Measurements from ENCODE around the gene DEGS2.

Gene DEGS2

GRCh38 chr14:100147691-100148464 lies 11.6 kb downstream of the DEGS2 start:
- no peak for DNase-seq

- peak; percentile 55 for DNase-seq
These were observed 12.2 kb downstream of the DEGS2 start for GRCh38 chr14:100147181-100147631.

- DNase-seq: no peak
These were observed 12.8 kb downstream of the DEGS2 start for GRCh38 chr14:100146531-100147091.

GRCh38 chr14:100145682-100146464 lies 13.6 kb downstream of the DEGS2 start:
- DNase-seq: no peak

GRCh38 chr14:100144996-100145646 lies 14.3 kb downstream of the DEGS2 start:
- no peak for DNase-seq

GRCh38 chr14:100144645-100144995 lies 14.8 kb downstream of the DEGS2 start:
- DNase-seq: no peak

GRCh38 chr14:100143934-100144333 lies 15.5 kb downstream of the DEGS2 start:
- no peak for DNase-seq

- no peak for DNase-seq
These were observed 15.9 kb downstream of the DEGS2 start for GRCh38 chr14:100143523-100143922.

- DNase-seq: peak; percentile 78
These were observed 17.1 kb downstream of the DEGS2 start for GRCh38 chr14:100142073-100143040.

GRCh38 chr14:100141098-100141497 lies 18.3 kb downstream of the DEGS2 start:
- DNase-seq: no peak

- DNase-seq: peak; percentile 94
These were observed 18.9 kb downstream of the DEGS2 start for GRCh38 chr14:100140452-100141078.

GRCh38 chr14:100138955-100139354 lies 20.5 kb downstream of the DEGS2 start:
- DNase-seq: no peak

GRCh38 chr14:100138082-100138787 lies 21.2 kb downstream of the DEGS2 start:
- DNase-seq: no peak

GRCh38 chr14:100137173-100137572 lies 22.3 kb downstream of the DEGS2 start:
- no peak for DNase-seq

GRCh38 chr14:100135784-100136183 lies 23.7 kb downstream of the DEGS2 start:
- no peak for DNase-seq

- DNase-seq: no peak
These were observed 24.4 kb downstream of the DEGS2 start for GRCh38 chr14:100135073-100135472.

- DNase-seq: no peak
These were observed 24.9 kb downstream of the DEGS2 start for GRCh38 chr14:100134586-100134985.

GRCh38 chr14:100132903-100133510 lies 26.4 kb downstream of the DEGS2 start:
- no peak for DNase-seq

- DNase-seq: no peak
These were observed 27.1 kb downstream of the DEGS2 start for GRCh38 chr14:100132161-100132902.

- no peak for DNase-seq
These were observed 28.3 kb downstream of the DEGS2 start for GRCh38 chr14:100131181-100131580.

Data from DMS79 (cell line).